Mesenchymal stem cell (in vitro differentiated cells and primary cell): Measurements from ENCODE around the gene EFCAB11.

Experiments
- DNase-seq: peaks from one replicate; pipeline ENCODE4 v3.0.0-alpha.2; 2013
- H2AFZ ChIP-seq: one replicate; pipeline ENCODE4 v1.6.1; 2013; ENCODE audit warnings: low read depth, mild to moderate bottlenecking, control low read depth, inconsistent platforms, low read length, moderate library complexity
- H2AK5ac ChIP-seq: 2 replicates; pipeline ENCODE4 v1.6.1; 2013; ENCODE audit warnings: low read length, moderate library complexity, mild to moderate bottlenecking, inconsistent platforms; ENCODE audit not compliant: severe bottlenecking
- H2BK120ac ChIP-seq: one replicate; pipeline ENCODE4 v1.6.1; 2013; ENCODE audit warnings: low read depth, mild to moderate bottlenecking, inconsistent platforms, low read length, moderate library complexity
- H2BK12ac ChIP-seq, 2 experiments: one replicate each; pipeline ENCODE4 v1.6.1; 2013; ENCODE audit warnings: inconsistent platforms in 2 of 2, low read length in 2 of 2, mild to moderate bottlenecking in 2 of 2, moderate library complexity in 2 of 2, control low read depth in 1 of 2
- H2BK15ac ChIP-seq: one replicate; pipeline ENCODE4 v1.6.1; 2013; ENCODE audit warnings: mild to moderate bottlenecking, low read depth, inconsistent platforms; ENCODE audit not compliant: poor library complexity, severe bottlenecking
- H2BK5ac ChIP-seq: 2 replicates; pipeline ENCODE4 v1.6.1; 2013; ENCODE audit warnings: low read depth, mild to moderate bottlenecking, low read length, control low read depth, inconsistent platforms; ENCODE audit not compliant: poor library complexity, severe bottlenecking
- H3K14ac ChIP-seq, 2 experiments: one replicate each; pipeline ENCODE4 v1.6.1; 2013; ENCODE audit warnings: inconsistent platforms in 2 of 2, low read length in 2 of 2, control low read depth in 1 of 2, mild to moderate bottlenecking in 1 of 2, moderate library complexity in 1 of 2
- H3K18ac ChIP-seq, 2 experiments: one replicate each; pipeline ENCODE4 v1.6.1; 2013; ENCODE audit warnings: inconsistent platforms in 2 of 2, low read length in 2 of 2, control low read depth in 1 of 2, low read depth in 1 of 2, mild to moderate bottlenecking in 1 of 2
- H3K23ac ChIP-seq, 2 experiments: one replicate each; pipeline ENCODE4 v1.6.1; 2013; ENCODE audit warnings: inconsistent platforms in 2 of 2, low read length in 2 of 2, mild to moderate bottlenecking in 2 of 2, moderate library complexity in 2 of 2, control low read depth in 1 of 2
- H3K27ac ChIP-seq: 2 replicates; pipeline ENCODE4 v1.5.1; 2013; ENCODE audit warnings: mild to moderate bottlenecking, moderate library complexity, low read length, control low read depth, inconsistent platforms; ENCODE audit not compliant: poor library complexity, severe bottlenecking
- H3K27me3 ChIP-seq, 2 experiments: 2 replicates each; pipeline versions ENCODE4 v1.6.1 to v1.7.0; 2013; ENCODE audit warnings: low read length in 2 of 2, mild to moderate bottlenecking in 2 of 2, moderate library complexity in 2 of 2, control low read depth in 1 of 2, inconsistent platforms in 1 of 2; ENCODE audit not compliant: control insufficient read depth in 1 of 2, insufficient read depth in 1 of 2
- H3K36me3 ChIP-seq, 2 experiments: 2 replicates each; pipeline versions ENCODE4 v1.6.1 to v1.7.0; 2013; ENCODE audit warnings: low read length in 2 of 2, control low read depth in 1 of 2, inconsistent platforms in 1 of 2, low read depth in 1 of 2, mild to moderate bottlenecking in 1 of 2; ENCODE audit not compliant: insufficient read depth in 2 of 2, control insufficient read depth in 1 of 2
- H3K4ac ChIP-seq, 2 experiments: one replicate each; pipeline ENCODE4 v1.6.1; 2013; ENCODE audit warnings: inconsistent platforms in 2 of 2, low read length in 2 of 2, mild to moderate bottlenecking in 2 of 2, moderate library complexity in 2 of 2, control low read depth in 1 of 2, low read depth in 1 of 2
- H3K4me1 ChIP-seq: 2 replicates; pipeline ENCODE4 v1.6.1; 2013; ENCODE audit warnings: low read depth, low read length, control low read depth; ENCODE audit not compliant: control insufficient read depth, insufficient read depth
- H3K4me2 ChIP-seq: 2 replicates; pipeline ENCODE4 v1.6.1; 2013; ENCODE audit warnings: low read length, mild to moderate bottlenecking, inconsistent platforms; ENCODE audit not compliant: poor library complexity, severe bottlenecking
- H3K4me3 ChIP-seq, 2 experiments: 2 replicates each; pipeline versions ENCODE4 v1.5.1 to v1.7.0; 2013; ENCODE audit warnings: low read length in 2 of 2, mild to moderate bottlenecking in 2 of 2, control low read depth in 1 of 2, low read depth in 1 of 2; ENCODE audit not compliant: insufficient read depth in 1 of 2
- H3K79me1 ChIP-seq: replicated peaks from 2 replicates; pipeline ENCODE4 v1.6.1; 2013; ENCODE audit warnings: mild to moderate bottlenecking, control low read depth, low read length, inconsistent platforms; ENCODE audit not compliant: poor library complexity, severe bottlenecking
- H3K9ac ChIP-seq: 2 replicates; pipeline ENCODE4 v1.7.0; 2013; ENCODE audit warnings: mild to moderate bottlenecking, low read length, moderate library complexity
- H3K9me3 ChIP-seq: 2 replicates; pipeline ENCODE4 v1.7.0; 2013; ENCODE audit warnings: mild to moderate bottlenecking, low read length; ENCODE audit not compliant: control insufficient read depth
- H4K8ac ChIP-seq: one replicate; pipeline ENCODE4 v1.6.1; 2013; ENCODE audit warnings: inconsistent platforms, mild to moderate bottlenecking, low read length, moderate library complexity
- H4K91ac ChIP-seq: one replicate; pipeline ENCODE4 v1.6.1; 2013; ENCODE audit warnings: mild to moderate bottlenecking, low read length, inconsistent platforms
- WGBS: methylation state at CpG from one replicate; pipeline ENCODE4 v1.1.7; 2013; ENCODE audit warnings: mixed read lengths; 5-methylcytosine and 5-hydroxymethylcytosine counted together

Gene EFCAB11

DNA sequence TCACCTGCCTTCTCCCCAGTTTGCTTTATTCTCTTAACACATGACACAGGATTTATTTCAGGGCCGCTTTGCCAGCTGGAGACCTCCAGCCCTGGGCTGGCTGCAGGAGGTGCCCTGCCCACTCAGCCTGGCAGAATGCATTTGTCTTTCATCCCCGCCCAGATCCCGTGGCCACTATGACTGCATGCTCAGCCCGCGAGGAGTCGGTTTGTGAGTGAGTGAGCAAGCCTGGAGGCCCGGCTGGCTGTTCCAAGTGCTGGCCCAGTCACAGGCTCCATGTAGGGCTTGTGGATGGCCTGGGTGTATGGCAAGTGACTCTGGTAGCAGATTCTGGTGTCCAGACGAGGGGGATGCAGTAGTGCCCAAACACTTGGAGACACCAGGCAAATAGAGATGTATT is 3.3 kb upstream of the EFCAB11 start:
- Histone ChIP-seq H2BK120ac (no peak overlapping the region), H3K4me3 (no peak overlapping the region), H3K9me3 (no peaks in the 10 kb centered on the region), H3K4me1 (peaks cover 11% of the 10 kb centered on the region), H3K14ac (no peak overlapping the region), H4K8ac (peak overlapping the region; percentile 39), H3K27me3 (no peaks in the 10 kb centered on the region), H3K27ac (no peak overlapping the region), H3K36me3 (peaks cover 11 to 18% of the 10 kb centered on the region in 2 experiments), H3K23ac (peak overlapping the region in 1 of 2 experiments; percentile 53), H3K4me2 (no peak overlapping the region), H2BK5ac (no peak overlapping the region), H2AK5ac (peak overlapping the region; percentile 50), H3K4ac (no peak overlapping the region), H4K91ac (no peak overlapping the region), H2BK12ac (peak overlapping the region in 1 of 2 experiments; percentile 69), H2AFZ (peak overlapping the region; percentile 43), H3K9ac (no peak overlapping the region), H2BK15ac (no peak overlapping the region), H3K79me1 (peaks cover 28% of the 10 kb centered on the region), H3K18ac (no peak overlapping the region)
- peak; percentile 14 for DNase-seq
- 84% methylated on average over 8 of the region's 8 CpGs for WGBS

DNA sequence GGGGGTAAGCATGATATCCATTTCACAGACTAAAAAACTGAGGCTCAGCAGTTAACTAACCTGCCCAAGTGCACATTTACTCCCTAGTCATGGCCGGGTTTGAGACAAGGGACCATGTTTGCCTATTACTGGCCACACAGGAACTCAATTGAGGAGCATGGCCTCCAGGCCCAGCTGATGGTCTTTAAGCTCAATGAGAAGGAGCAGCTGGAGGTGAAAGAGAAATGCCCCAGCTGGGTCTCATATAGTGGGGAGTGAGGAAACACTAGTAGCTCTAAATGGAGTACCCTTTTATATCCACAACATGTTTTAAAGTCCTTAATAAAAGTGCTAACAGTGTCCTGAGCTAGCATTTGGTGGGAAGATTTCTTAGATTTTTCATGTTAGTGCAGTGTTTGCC is 2.8 kb upstream of the EFCAB11 start:
- H3K9ac ChIP-seq = peak overlapping the region; percentile 89
- no peak overlapping the region for H4K91ac ChIP-seq
- 92% methylated on average over 1 of the region's 1 CpG for WGBS
- peak; percentile 11 for DNase-seq
- H3K23ac ChIP-seq = no peak overlapping the region
- no peak overlapping the region for H2BK12ac ChIP-seq
- no peak overlapping the region for H2AFZ ChIP-seq
- peak overlapping the region; percentile 70 for H2AK5ac ChIP-seq
- peaks cover 8 to 16% of the 10 kb centered on the region in 2 experiments for H3K36me3 ChIP-seq
- peak overlapping the region in 1 of 2 experiments; percentile 86 for H3K4me3 ChIP-seq
- no peak overlapping the region for H3K14ac ChIP-seq
- no peak overlapping the region for H3K4ac ChIP-seq
- no peak overlapping the region for H2BK5ac ChIP-seq
- peaks cover 11% of the 10 kb centered on the region for H3K4me1 ChIP-seq
- no peak overlapping the region for H2BK15ac ChIP-seq
- H3K79me1 ChIP-seq = peaks cover 27% of the 10 kb centered on the region
- H3K27me3 ChIP-seq = no peaks in the 10 kb centered on the region
- no peak overlapping the region for H3K4me2 ChIP-seq
- no peak overlapping the region for H2BK120ac ChIP-seq
- H3K18ac ChIP-seq = no peak overlapping the region
- no peak overlapping the region for H4K8ac ChIP-seq
- H3K9me3 ChIP-seq = no peaks in the 10 kb centered on the region
- H3K27ac ChIP-seq = peak overlapping the region; percentile 13

DNA sequence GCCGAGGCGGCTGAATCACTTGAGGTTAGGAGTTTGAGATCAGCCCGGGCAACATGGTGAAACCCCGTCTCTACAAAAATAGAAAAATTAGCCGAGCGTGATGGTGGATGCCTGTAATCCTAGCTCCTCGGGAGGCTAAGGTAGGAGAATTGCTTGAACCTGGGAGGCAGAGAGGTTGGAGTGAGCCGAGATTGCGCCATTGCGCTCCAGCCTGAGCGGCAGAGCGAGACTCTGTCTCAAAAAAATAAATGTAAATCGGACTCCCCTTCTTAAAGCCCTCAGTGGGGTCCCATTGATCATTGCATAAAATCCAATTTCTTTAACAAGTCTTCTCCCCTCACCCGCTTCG is 2.1 kb upstream of the EFCAB11 start:
- Histone ChIP-seq H2BK12ac (no peak overlapping the region), H2AK5ac (no peak overlapping the region), H3K27ac (peak overlapping the region; percentile 91), H3K14ac (no peak overlapping the region), H3K4me3 (peak overlapping the region; percentile 86 to 96), H3K4me2 (peak overlapping the region; percentile 94), H2AFZ (no peak overlapping the region), H3K23ac (peak overlapping the region in 1 of 2 experiments; percentile 53), H2BK120ac (no peak overlapping the region), H3K4ac (no peak overlapping the region), H3K36me3 (peaks cover 8 to 16% of the 10 kb centered on the region in 2 experiments), H3K27me3 (no peaks in the 10 kb centered on the region), H2BK15ac (no peak overlapping the region), H4K91ac (no peak overlapping the region), H3K18ac (peak overlapping the region in 1 of 2 experiments; percentile 91), H3K9me3 (no peaks in the 10 kb centered on the region), H3K79me1 (peaks cover 25% of the 10 kb centered on the region), H3K4me1 (peaks cover 11% of the 10 kb centered on the region), H3K9ac (peak overlapping the region; percentile 89), H4K8ac (no peak overlapping the region), H2BK5ac (no peak overlapping the region)
- DNase-seq = no peak
- 18% methylated on average over 15 of the region's 15 CpGs for WGBS

DNA sequence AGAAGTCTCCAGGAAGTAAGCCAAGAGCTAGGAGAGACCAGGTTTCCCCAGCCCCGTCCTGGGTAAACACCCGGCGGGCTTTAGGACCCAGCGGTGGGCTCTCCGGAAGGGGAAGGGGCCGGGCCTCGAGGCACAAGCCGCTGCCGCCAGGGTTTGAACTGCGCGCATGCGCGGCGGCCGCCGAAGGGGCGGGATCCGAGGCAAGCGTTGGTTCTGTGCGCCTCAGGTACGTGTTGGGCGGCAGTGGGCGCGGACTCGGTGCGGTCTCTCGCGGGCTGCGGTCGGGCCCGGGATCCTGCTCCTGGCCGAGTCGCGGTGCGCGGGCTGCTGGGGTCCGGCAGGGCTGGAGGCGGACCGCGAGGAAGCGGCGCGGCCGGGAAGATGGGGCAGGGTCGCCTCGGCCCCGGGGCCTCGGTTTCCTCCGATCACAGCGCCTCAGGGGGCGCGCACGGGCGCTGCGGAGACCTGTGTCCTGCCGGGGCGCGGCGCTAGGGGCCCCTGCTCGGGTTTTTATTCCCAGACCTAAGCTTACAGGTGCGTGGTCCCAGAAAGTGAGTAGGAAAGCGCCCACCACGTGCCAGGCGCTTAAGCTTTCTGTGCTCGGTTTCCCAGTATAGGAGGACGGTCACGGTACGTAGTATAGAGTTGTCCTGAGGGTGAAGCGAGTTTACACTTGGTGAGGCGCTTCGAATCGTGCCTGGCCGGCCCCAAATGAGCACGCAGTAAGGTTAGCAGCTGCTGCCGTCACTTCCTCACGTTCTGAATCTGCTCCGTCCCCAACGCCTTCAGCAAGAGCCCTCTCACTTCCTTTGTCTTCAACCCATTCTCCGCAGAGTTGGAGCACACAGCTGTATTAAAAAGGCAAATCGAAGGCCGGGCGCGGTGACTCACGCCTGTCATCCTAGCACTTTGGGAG is 1.5 kb upstream of the EFCAB11 start, which contains the start of gene TDP1:
Gene TDP1 (plus strand): TSS at position 183 of the 916 bp plus-strand sequence. CDS start 7,188 bp downstream, outside the sequence.
- peak; percentile 96 for DNase-seq
- H3K18ac ChIP-seq = peak within 1 kb of the TSS; percentile 87 to 91
- H3K14ac ChIP-seq = peak within 1 kb of the TSS in 1 of 2 experiments; percentile 56
- H3K4me3 ChIP-seq = peak within 1 kb of the TSS; percentile 86 to 96
- peaks cover 24% of the 10 kb centered on the region for H3K79me1 ChIP-seq
- peak within 1 kb of the TSS in 1 of 2 experiments; percentile 70 for H3K23ac ChIP-seq
- no peaks in the 10 kb centered on the region for H3K9me3 ChIP-seq
- no peak within 1 kb of the TSS for H2BK12ac ChIP-seq
- no peak within 1 kb of the TSS for H2BK120ac ChIP-seq
- peak within 1 kb of the TSS; percentile 89 for H3K9ac ChIP-seq
- H2BK5ac ChIP-seq = peak within 1 kb of the TSS; percentile 92
- H4K91ac ChIP-seq = no peak within 1 kb of the TSS
- under 1% methylated on average over 81 of the region's 84 CpGs for WGBS
- H3K27me3 ChIP-seq = no peaks in the 10 kb centered on the region
- peak within 1 kb of the TSS; percentile 72 for H4K8ac ChIP-seq
- peak within 1 kb of the TSS; percentile 94 for H3K4me2 ChIP-seq
- peak within 1 kb of the TSS; percentile 91 for H3K27ac ChIP-seq
- H2BK15ac ChIP-seq = no peak within 1 kb of the TSS
- no peak within 1 kb of the TSS for H2AK5ac ChIP-seq
- peaks cover 11% of the 10 kb centered on the region for H3K4me1 ChIP-seq
- H3K36me3 ChIP-seq = peaks cover 8 to 19% of the 10 kb centered on the region in 2 experiments
- peak within 1 kb of the TSS; percentile 97 for H2AFZ ChIP-seq
- peak within 1 kb of the TSS in 1 of 2 experiments; percentile 64 for H3K4ac ChIP-seq
